ENCODE measurements around the gene BMP6. TPM values are rescaled to one million over a fixed set of nuclear protein-coding genes. Genes with fewer than 3 reads are reported as not detected.

The BMP6 gene
- polyA plus RNA-seq, 3 donors, result not detected

- H3K27ac Mint-ChIP-seq, result peak overlapping the region in 1 of 7 donors; percentile 17
- Histone ChIP-seq H3K4me1 (ENCODE audit: control insufficient read depth in 1 of 2, insufficient read depth in 2 of 2, low read length in 2 of 2) (no peaks in the 10 kb centered on the region), H3K79me2 (ENCODE audit: insufficient read depth, low read length) (no peaks in the 10 kb centered on the region), H3K9me3 (replicated peaks in 1 of 2; ENCODE audit: control insufficient read depth in 1 of 2, insufficient read depth in 1 of 2, low read length in 2 of 2) (peaks cover 0 to 2% of the 10 kb centered on the region in 2 donors), H2AFZ (ENCODE audit: insufficient read depth, low read depth, low read length, poor library complexity, severe bottlenecking) (no peak overlapping the region), H3K27me3 (ENCODE audit: control insufficient read depth in 2 of 2, insufficient read depth in 2 of 2, low read length in 2 of 2) (no peaks in the 10 kb centered on the region), H4K20me1 (ENCODE audit: insufficient read depth, low read length) (no peaks in the 10 kb centered on the region), H3K36me3 (replicated peaks in 1 of 2; ENCODE audit: control insufficient read depth in 1 of 2, insufficient read depth in 2 of 2, low read length in 2 of 2) (peaks cover 36 to 46% of the 10 kb centered on the region in 2 donors), H3K27ac (ENCODE audit: low read depth in 1 of 2, low read length in 2 of 2) (no peak overlapping the region), H3K4me2 (replicated peaks; ENCODE audit: extremely low read depth, low read length, poor library complexity, severe bottlenecking) (no peak overlapping the region), H3K4me3 (replicated peaks in 1 of 3; ENCODE audit: low read depth in 2 of 3, low read length in 3 of 3) (no peak overlapping the region), H3K9ac (ENCODE audit: insufficient read depth, low read length, poor library complexity, severe bottlenecking) (no peak overlapping the region)
- no peak for DNase-seq
- H3K9me3 Mint-ChIP-seq, result peaks cover under 1 to 6% (median 3%) of the 10 kb centered on the region in 7 donors
- no peaks in the 10 kb centered on the region for H3K27me3 Mint-ChIP-seq (ENCODE audit: low read depth in 3 of 3)
- H3K4me3 Mint-ChIP-seq, result no peak overlapping the region
- WGBS (ENCODE audit: insufficient coverage), result no CpG with 5 or more reads among the region's 2 CpGs
- H3K36me3 Mint-ChIP-seq, result peaks cover 35 to 37% of the 10 kb centered on the region in 2 donors
- H3K4me1 Mint-ChIP-seq, result no peaks in the 10 kb centered on the region
- intact Hi-C loops (cut with micrococcal nuclease), result no loop called here
- no peak for TF ChIP-seq CTCF (IDR thresholded peaks at IDR 0.05)
Measured at GRCh38 chr6:7879043-7879442, 153.1 kb downstream of the BMP6 start.

- no peak for DNase-seq
- intact Hi-C loops (cut with micrococcal nuclease), result no loop called here
- H3K36me3 Mint-ChIP-seq, result peaks cover 41 to 43% of the 10 kb centered on the region in 2 donors
- H3K36me3 ChIP-seq (replicated peaks in 1 of 2; ENCODE audit: control insufficient read depth in 1 of 2, insufficient read depth in 2 of 2, low read length in 2 of 2), result peaks cover 41 to 52% of the 10 kb centered on the region in 2 donors
- H3K9ac ChIP-seq (ENCODE audit: insufficient read depth, low read length, poor library complexity, severe bottlenecking), result no peak overlapping the region
- H3K9me3 Mint-ChIP-seq, result peaks cover 0 to 2% (median 0%) of the 10 kb centered on the region in 7 donors
- H3K27me3 ChIP-seq (ENCODE audit: control insufficient read depth in 2 of 2, insufficient read depth in 2 of 2, low read length in 2 of 2), result no peaks in the 10 kb centered on the region
- no peak overlapping the region for H3K4me3 ChIP-seq (replicated peaks in 1 of 3; ENCODE audit: low read depth in 2 of 3, low read length in 3 of 3)
- no peaks in the 10 kb centered on the region for H3K79me2 ChIP-seq (ENCODE audit: insufficient read depth, low read length)
- H3K4me2 ChIP-seq (replicated peaks; ENCODE audit: extremely low read depth, low read length, poor library complexity, severe bottlenecking), result no peak overlapping the region
- no peaks in the 10 kb centered on the region for H3K27me3 Mint-ChIP-seq (ENCODE audit: low read depth in 3 of 3)
- no peaks in the 10 kb centered on the region for H3K4me1 ChIP-seq (ENCODE audit: control insufficient read depth in 1 of 2, insufficient read depth in 2 of 2, low read length in 2 of 2)
- H3K27ac ChIP-seq (ENCODE audit: low read depth in 1 of 2, low read length in 2 of 2), result no peak overlapping the region
- H3K4me3 Mint-ChIP-seq, result no peak overlapping the region
- no peaks in the 10 kb centered on the region for H3K9me3 ChIP-seq (replicated peaks in 1 of 2; ENCODE audit: control insufficient read depth in 1 of 2, insufficient read depth in 1 of 2, low read length in 2 of 2)
- no peak overlapping the region for H2AFZ ChIP-seq (ENCODE audit: insufficient read depth, low read depth, low read length, poor library complexity, severe bottlenecking)
- 98% methylated on average over 6 of the region's 6 CpGs for WGBS (ENCODE audit: insufficient coverage)
- H3K4me1 Mint-ChIP-seq, result no peaks in the 10 kb centered on the region
- no peak for TF ChIP-seq CTCF (IDR thresholded peaks at IDR 0.05)
- no peaks in the 10 kb centered on the region for H4K20me1 ChIP-seq (ENCODE audit: insufficient read depth, low read length)
- no peak overlapping the region for H3K27ac Mint-ChIP-seq
Measured at GRCh38 chr6:7879579-7879978, 153.7 kb downstream of the BMP6 start.

Measured in CD14-positive monocyte (primary cell).